ENCODE data around the gene HOXA11. TPM values are rescaled to one million over a fixed set of nuclear protein-coding genes. Genes with fewer than 3 reads are reported as not detected.
A peak's percentile ranks its signal among the peaks of the same experiment; 100 is the strongest.

The HOXA11 gene
- total and polyA plus RNA-seq, 4 donors = 0.13 to 0.81 TPM; not detected in 2

DNA sequence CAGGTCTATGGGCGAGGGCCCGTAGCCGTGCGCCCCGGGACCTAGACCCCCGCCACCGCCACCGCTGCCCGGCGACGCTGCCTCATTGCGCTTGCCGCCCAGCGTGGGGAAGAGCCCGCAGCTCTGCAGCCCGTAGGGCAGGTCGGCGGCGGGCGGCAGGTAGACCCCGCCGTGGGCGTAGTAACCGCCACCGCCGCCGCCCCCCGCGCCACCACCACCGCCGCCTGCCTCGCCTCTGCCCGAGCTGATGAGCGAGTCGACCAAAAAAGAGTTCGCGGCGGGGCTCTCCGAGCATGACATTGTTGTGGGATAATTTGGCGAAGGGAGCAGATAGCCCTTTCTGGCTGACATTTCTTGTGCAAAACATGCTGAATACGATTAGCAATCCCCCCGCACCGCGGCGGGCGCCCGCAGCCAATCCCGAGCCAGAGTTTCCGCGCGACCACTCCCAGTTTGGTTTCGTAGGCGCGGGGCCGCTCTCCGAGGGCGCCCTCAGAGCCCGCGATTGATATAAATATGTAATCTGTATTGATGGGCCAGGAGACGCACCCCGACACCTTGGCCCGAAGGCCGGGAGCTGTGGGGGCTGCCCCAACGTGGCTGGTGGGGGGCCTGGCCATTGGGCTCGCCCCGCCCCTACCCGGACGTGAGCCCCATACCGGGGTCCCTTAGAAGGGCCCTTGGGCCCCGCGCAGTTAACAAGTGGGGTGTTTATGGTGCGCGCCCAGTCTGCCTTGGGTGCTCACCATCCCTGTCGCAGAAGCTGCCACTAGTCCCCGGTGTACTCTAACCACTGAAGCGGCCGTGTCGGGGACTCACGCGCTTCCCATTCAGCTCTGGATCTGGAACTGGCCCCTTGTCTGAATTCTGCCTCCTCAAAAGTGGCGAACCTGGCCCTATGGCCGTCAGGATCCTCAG lies 10.8 kb downstream of the HOXA11 start, which contains the start of gene HOXA10:
Gene HOXA10 (minus strand): TSS at position 365 of the 918 bp plus-strand sequence. CDS start 14 bp downstream, at position 351.
- WGBS, 2 donors = 12 to 13% methylated on average over 62 to 82 of the region's 82 CpGs
- H3K4me3 ChIP-seq (ENCODE audit: low read length in 2 of 2) = peak within 1 kb of the TSS; percentile 29 to 52
- DNase-seq (peak; percentile 55 to 79), ATAC-seq (ENCODE audit: low FRiP score) (no peak)
- H3K9me3 ChIP-seq (ENCODE audit: control insufficient read depth, low read length) = no peaks in the 10 kb centered on the region
- peaks cover 0 to 1% of the 10 kb centered on the region in 2 donors for H3K27me3 ChIP-seq (ENCODE audit: control insufficient read depth in 1 of 2, insufficient read depth in 2 of 2, low read length in 1 of 2)
- H3K4me1 ChIP-seq (ENCODE audit: control insufficient read depth in 1 of 2, insufficient read depth in 2 of 2, low read length in 2 of 2) = no peaks in the 10 kb centered on the region
- H3K27ac ChIP-seq (ENCODE audit: low read depth in 1 of 2, low read length in 2 of 2) = no peak within 1 kb of the TSS
- intact Hi-C loops (cut with DNase I) = no loop called here
- H3K36me3 ChIP-seq (ENCODE audit: control insufficient read depth in 1 of 2, insufficient read depth in 2 of 2, low read length in 1 of 2) = no peaks in the 10 kb centered on the region

DNA sequence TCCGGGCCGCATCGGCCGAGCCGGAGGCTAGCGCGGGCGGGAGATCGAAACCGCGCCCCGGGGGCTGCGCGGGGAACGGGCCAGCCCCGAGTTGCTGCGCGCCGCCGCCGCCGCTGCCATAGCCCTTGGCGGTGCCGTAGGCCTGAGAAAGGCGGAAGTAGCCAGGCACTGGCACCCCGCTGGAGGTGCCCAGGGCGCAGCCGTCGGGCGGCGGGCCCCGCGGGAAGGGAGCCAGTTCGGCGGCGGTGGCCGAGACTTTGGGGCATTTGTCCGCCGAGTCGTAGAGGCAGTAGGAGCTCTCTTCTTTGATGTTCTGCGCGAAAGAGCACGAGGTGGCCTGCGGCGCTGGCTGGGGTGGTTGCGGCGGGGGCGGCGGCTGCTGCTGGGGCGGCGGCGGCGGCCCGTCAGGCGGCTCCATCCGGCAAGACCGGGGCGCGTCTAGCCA lies 11.5 kb downstream of the HOXA11 start:
- Histone ChIP-seq H3K4me1 (ENCODE audit: control insufficient read depth in 1 of 2, insufficient read depth in 2 of 2, low read length in 2 of 2) (no peaks in the 10 kb centered on the region), H3K27ac (ENCODE audit: low read depth in 1 of 2, low read length in 2 of 2) (no peak overlapping the region), H3K27me3 (ENCODE audit: control insufficient read depth in 1 of 2, insufficient read depth in 2 of 2, low read length in 1 of 2) (peaks cover 0 to 1% of the 10 kb centered on the region in 2 donors), H3K9me3 (ENCODE audit: control insufficient read depth, low read length) (no peaks in the 10 kb centered on the region), H3K4me3 (ENCODE audit: low read length in 2 of 2) (peak overlapping the region; percentile 29 to 52), H3K36me3 (ENCODE audit: control insufficient read depth in 1 of 2, insufficient read depth in 2 of 2, low read length in 1 of 2) (no peaks in the 10 kb centered on the region)
- ATAC-seq (ENCODE audit: low FRiP score) (peak; percentile 12), DNase-seq (peak; percentile 63 to 86)
- 0 to 1% methylated on average over 53 to 59 of the region's 59 CpGs for WGBS, 2 donors
- intact Hi-C loops (cut with DNase I) = no loop called here

DNA sequence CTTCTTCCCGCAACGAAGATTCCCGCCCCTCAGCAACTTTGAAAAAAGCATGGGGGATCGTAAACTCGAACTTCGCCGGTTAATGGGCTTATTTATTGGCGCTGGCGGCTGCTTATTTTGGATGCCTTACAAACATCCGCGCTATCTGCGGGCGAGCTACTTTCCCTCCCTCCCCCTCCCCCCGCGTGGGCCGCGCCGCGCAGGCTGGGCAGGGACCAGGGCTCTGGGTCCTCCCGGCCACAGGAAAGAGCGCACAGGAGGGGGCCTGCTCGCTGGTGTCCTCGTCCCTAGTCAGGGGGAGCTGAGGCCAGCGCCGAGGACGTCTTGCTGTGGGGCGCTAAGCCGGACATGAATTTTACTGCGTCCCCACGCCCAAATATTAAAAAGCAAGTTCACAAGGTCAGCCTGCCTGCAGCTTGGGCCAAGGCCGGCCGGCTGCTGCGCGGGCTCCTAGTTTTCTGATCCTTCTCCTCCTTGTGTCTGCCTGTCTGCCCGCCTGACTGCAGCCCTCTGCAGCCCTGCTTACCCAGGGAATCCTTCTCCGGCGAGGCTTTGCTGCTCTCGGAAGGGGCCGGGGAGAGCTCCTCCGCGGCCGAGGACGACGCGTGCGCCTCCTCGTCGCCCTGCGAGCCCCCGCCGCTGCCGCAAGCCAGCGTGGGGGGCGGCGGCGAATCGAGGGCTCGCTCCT lies 12.1 kb downstream of the HOXA11 start:
- Histone ChIP-seq H3K36me3 (ENCODE audit: control insufficient read depth in 1 of 2, insufficient read depth in 2 of 2, low read length in 1 of 2) (no peaks in the 10 kb centered on the region), H3K4me1 (ENCODE audit: control insufficient read depth in 1 of 2, insufficient read depth in 2 of 2, low read length in 2 of 2) (no peaks in the 10 kb centered on the region), H3K4me3 (ENCODE audit: low read length in 2 of 2) (peak overlapping the region; percentile 29 to 52), H3K27ac (ENCODE audit: low read depth in 1 of 2, low read length in 2 of 2) (no peak overlapping the region), H3K27me3 (ENCODE audit: control insufficient read depth in 1 of 2, insufficient read depth in 2 of 2, low read length in 1 of 2) (peaks cover 0 to 1% of the 10 kb centered on the region in 2 donors), H3K9me3 (ENCODE audit: control insufficient read depth, low read length) (no peaks in the 10 kb centered on the region)
- intact Hi-C loops (cut with DNase I) = no loop called here
- WGBS, 2 donors = 3 to 6% methylated on average over 58 of the region's 58 CpGs
- DNase-seq = peak; percentile 53 to 92
- ATAC-seq (ENCODE audit: low FRiP score) = peak; percentile 79

DNA sequence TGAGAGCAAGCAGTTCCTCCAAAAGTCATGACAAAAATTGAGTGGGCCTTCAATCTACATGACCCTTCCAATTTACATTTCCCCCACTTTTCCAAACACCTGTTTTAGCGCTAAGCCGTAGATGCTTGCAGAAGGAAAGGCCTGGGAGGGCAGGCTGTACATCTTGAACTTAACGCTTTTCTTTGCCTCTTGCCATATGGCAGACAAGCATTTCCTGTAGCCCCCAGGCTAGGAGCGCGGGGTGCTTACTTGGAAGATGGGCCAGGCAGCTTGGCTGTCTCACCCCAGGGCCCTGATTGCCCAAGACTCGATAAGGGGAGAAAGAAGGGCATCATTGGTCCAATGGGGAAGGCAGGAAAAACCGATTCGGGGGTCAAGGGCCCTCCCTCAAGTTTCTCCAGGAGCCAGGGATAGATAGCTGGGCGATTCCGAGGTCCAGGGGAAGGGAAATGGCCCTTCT lies 12.7 kb downstream of the HOXA11 start:
- Histone ChIP-seq H3K9me3 (ENCODE audit: control insufficient read depth, low read length) (no peaks in the 10 kb centered on the region), H3K36me3 (ENCODE audit: control insufficient read depth in 1 of 2, insufficient read depth in 2 of 2, low read length in 1 of 2) (no peaks in the 10 kb centered on the region), H3K4me1 (ENCODE audit: control insufficient read depth in 1 of 2, insufficient read depth in 2 of 2, low read length in 2 of 2) (no peaks in the 10 kb centered on the region), H3K4me3 (ENCODE audit: low read length in 2 of 2) (no peak overlapping the region), H3K27ac (ENCODE audit: low read depth in 1 of 2, low read length in 2 of 2) (no peak overlapping the region), H3K27me3 (ENCODE audit: control insufficient read depth in 1 of 2, insufficient read depth in 2 of 2, low read length in 1 of 2) (peaks cover 0 to 1% of the 10 kb centered on the region in 2 donors)
- ATAC-seq (ENCODE audit: low FRiP score) (no peak), DNase-seq (peak in 1 of 2 donors; percentile 72)
- 50 to 52% methylated on average over 10 of the region's 10 CpGs for WGBS, 2 donors
- intact Hi-C loops (cut with DNase I) = no loop called here

DNA sequence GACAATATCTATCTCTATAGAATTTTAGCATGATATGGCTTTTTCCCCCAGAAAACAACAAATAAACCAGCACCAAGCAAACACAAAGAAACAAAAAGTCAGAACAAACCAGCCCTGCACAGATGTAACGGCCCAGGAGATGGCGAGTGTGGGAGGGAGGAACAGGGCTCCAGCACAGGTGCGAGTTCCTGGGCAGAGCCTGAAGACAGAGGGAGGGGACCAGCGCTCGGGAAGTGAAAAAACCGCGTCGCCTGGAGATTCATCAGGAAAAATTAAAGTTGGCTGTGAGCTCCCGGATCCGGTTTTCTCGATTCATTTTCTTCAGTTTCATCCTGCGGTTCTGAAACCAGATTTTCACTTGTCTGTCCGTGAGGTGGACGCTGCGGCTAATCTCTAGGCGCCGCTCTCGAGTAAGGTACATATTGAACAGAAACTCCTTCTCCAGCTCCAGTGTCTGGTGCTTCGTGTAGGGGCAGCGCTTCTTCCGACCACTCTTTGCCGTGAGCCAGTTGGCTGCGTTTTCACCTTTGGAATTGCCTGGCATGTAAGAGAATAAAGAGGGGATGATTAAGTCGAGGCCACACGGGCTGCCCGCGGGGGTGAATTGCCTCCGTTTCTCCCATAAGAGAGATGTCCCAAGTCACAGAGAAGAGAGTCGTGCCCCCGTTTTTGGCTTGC lies 13.3 kb downstream of the HOXA11 start:
- 40 to 49% methylated on average over 30 of the region's 30 CpGs for WGBS, 2 donors
- no peak overlapping the region for H3K27ac ChIP-seq (ENCODE audit: low read depth in 1 of 2, low read length in 2 of 2)
- H3K4me3 ChIP-seq (ENCODE audit: low read length in 2 of 2) = no peak overlapping the region
- H3K36me3 ChIP-seq (ENCODE audit: control insufficient read depth in 1 of 2, insufficient read depth in 2 of 2, low read length in 1 of 2) = no peaks in the 10 kb centered on the region
- ATAC-seq (ENCODE audit: low FRiP score) = no peak
- peaks cover 0 to 1% of the 10 kb centered on the region in 2 donors for H3K27me3 ChIP-seq (ENCODE audit: control insufficient read depth in 1 of 2, insufficient read depth in 2 of 2, low read length in 1 of 2)
- DNase-seq = peak; percentile 30 to 73
- no peaks in the 10 kb centered on the region for H3K9me3 ChIP-seq (ENCODE audit: control insufficient read depth, low read length)
- H3K4me1 ChIP-seq (ENCODE audit: control insufficient read depth in 1 of 2, insufficient read depth in 2 of 2, low read length in 2 of 2) = no peaks in the 10 kb centered on the region
- intact Hi-C loops (cut with DNase I) = no loop called here

DNA sequence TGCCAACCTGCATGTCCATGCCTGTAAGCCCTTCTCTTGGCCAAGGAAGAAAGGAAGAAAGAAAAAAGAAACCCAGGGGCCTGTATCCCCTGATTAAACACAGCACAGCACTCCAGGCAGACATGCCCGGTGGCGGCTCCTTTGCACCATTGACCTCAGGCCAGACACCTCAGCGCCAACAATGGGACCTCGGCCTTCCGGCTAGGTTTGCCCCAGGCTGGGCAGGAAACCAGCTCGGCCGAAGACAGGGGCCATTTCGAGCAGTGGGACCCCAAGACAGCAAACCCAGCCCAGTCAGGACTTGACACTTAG lies 13.8 kb downstream of the HOXA11 start:
- no peak overlapping the region for H3K4me3 ChIP-seq (ENCODE audit: low read length in 2 of 2)
- no peak for ATAC-seq (ENCODE audit: low FRiP score)
- DNase-seq = peak; percentile 20 to 76
- H3K27ac ChIP-seq (ENCODE audit: low read depth in 1 of 2, low read length in 2 of 2) = no peak overlapping the region
- peaks cover 0 to 1% of the 10 kb centered on the region in 2 donors for H3K27me3 ChIP-seq (ENCODE audit: control insufficient read depth in 1 of 2, insufficient read depth in 2 of 2, low read length in 1 of 2)
- H3K9me3 ChIP-seq (ENCODE audit: control insufficient read depth, low read length) = no peaks in the 10 kb centered on the region
- no peaks in the 10 kb centered on the region for H3K36me3 ChIP-seq (ENCODE audit: control insufficient read depth in 1 of 2, insufficient read depth in 2 of 2, low read length in 1 of 2)
- intact Hi-C loops (cut with DNase I) = no loop called here
- 49 to 56% methylated on average over 8 of the region's 8 CpGs for WGBS, 2 donors
- H3K4me1 ChIP-seq (ENCODE audit: control insufficient read depth in 1 of 2, insufficient read depth in 2 of 2, low read length in 2 of 2) = no peaks in the 10 kb centered on the region

DNA sequence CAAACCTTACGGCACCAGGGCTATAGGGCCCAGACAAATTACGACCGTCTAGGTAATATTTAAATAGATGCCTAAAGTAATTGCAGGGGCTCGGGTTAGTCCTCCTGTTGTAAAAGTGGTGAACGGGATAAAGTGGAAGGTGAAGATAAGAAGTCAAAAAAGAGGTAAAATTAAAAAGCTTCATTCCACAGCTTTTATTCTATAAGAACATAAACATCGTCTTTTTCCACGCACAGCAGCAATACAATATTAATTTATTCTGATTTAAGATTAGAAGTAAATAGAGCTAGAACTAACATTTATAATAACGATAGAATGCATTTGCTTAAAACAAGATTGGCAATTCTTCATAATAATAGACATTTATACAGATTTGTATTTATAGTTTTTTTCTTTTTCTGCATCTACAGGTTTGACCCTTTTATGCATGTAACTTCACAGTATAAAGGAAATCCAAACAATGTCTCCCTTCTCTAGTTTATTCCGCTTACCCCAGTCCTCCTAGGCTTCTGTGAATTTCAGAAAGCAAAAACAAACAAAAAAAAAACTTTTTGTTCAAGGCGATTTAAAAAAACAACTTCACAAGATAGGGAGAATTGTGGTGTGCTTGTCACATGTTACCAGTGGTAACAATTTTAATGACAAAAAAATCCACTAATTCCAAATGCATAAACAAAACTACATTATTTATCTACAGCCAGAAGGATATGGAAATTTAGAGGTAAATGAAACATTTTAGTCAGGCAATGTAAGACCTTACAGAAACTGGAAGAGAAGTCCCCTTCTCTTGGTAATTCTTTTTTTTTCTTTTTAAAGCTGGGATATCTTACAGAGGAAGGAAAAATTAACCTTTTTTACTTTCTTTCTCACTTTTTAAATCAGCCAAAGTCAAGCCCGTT lies 14.4 kb downstream of the HOXA11 start:
- intact Hi-C loops (cut with DNase I) = no loop called here
- Histone ChIP-seq H3K27ac (ENCODE audit: low read depth in 1 of 2, low read length in 2 of 2) (no peak overlapping the region), H3K27me3 (ENCODE audit: control insufficient read depth in 1 of 2, insufficient read depth in 2 of 2, low read length in 1 of 2) (peaks cover 0 to 1% of the 10 kb centered on the region in 2 donors), H3K4me1 (ENCODE audit: control insufficient read depth in 1 of 2, insufficient read depth in 2 of 2, low read length in 2 of 2) (no peaks in the 10 kb centered on the region), H3K9me3 (ENCODE audit: control insufficient read depth, low read length) (no peaks in the 10 kb centered on the region), H3K4me3 (ENCODE audit: low read length in 2 of 2) (no peak overlapping the region), H3K36me3 (ENCODE audit: control insufficient read depth in 1 of 2, insufficient read depth in 2 of 2, low read length in 1 of 2) (no peaks in the 10 kb centered on the region)
- DNase-seq (no peak), ATAC-seq (ENCODE audit: low FRiP score) (no peak)
- 49 to 56% methylated on average over 11 of the region's 11 CpGs for WGBS, 2 donors

All from aorta (tissue), 5 donors.